Measurements from ENCODE around the gene HHEX.
"Not testable (repeated sequence)": the region's sequence is repeated elsewhere in the genome, so short reads cannot be mapped to it uniquely, and the experiment has no call there.

The HHEX gene

GRCh38 chr10:92689663-92690210, at the start of gene HHEX:
TSS of gene HHEX (plus strand) at chr10:92689955. CDS start at chr10:92689987, 32 bp downstream.
- peak in 1 of 2 donors; percentile 14 for DNase-seq (ENCODE audit: extremely low read depth in 1 of 2, low read depth in 1 of 2)

GRCh38 chr10:92640107-92640506, 49.6 kb upstream of the HHEX start:
- no peak for DNase-seq (ENCODE audit: extremely low read depth in 1 of 2, low read depth in 1 of 2)

GRCh38 chr10:92641492-92641891, 48.3 kb upstream of the HHEX start:
- no peak for DNase-seq (ENCODE audit: extremely low read depth in 1 of 2, low read depth in 1 of 2)

GRCh38 chr10:92644921-92645320, 44.8 kb upstream of the HHEX start:
- no peak for DNase-seq (ENCODE audit: extremely low read depth in 1 of 2, low read depth in 1 of 2)

GRCh38 chr10:92650864-92651263, 38.9 kb upstream of the HHEX start:
- not testable (repeated sequence) for DNase-seq (ENCODE audit: extremely low read depth in 1 of 2, low read depth in 1 of 2)

GRCh38 chr10:92655426-92655825, 34.3 kb upstream of the HHEX start:
- no peak for DNase-seq (ENCODE audit: extremely low read depth in 1 of 2, low read depth in 1 of 2)

- DNase-seq (ENCODE audit: extremely low read depth in 1 of 2, low read depth in 1 of 2): no peak
Measured at GRCh38 chr10:92656266-92656961, 33.3 kb upstream of the HHEX start.

- DNase-seq (ENCODE audit: extremely low read depth in 1 of 2, low read depth in 1 of 2): no peak
Measured at GRCh38 chr10:92657024-92657423, 32.7 kb upstream of the HHEX start.

GRCh38 chr10:92662848-92663247, 26.9 kb upstream of the HHEX start:
- no peak for DNase-seq (ENCODE audit: extremely low read depth in 1 of 2, low read depth in 1 of 2)

- DNase-seq (ENCODE audit: extremely low read depth in 1 of 2, low read depth in 1 of 2): no peak
Measured at GRCh38 chr10:92664322-92664721, 25.4 kb upstream of the HHEX start.

- no peak for DNase-seq (ENCODE audit: extremely low read depth in 1 of 2, low read depth in 1 of 2)
Measured at GRCh38 chr10:92667078-92667477, 22.7 kb upstream of the HHEX start.

GRCh38 chr10:92677708-92678107, 12.0 kb upstream of the HHEX start:
- DNase-seq (ENCODE audit: extremely low read depth in 1 of 2, low read depth in 1 of 2): no peak

GRCh38 chr10:92678206-92678605, 11.5 kb upstream of the HHEX start:
- DNase-seq (ENCODE audit: extremely low read depth in 1 of 2, low read depth in 1 of 2): no peak

- no peak for DNase-seq (ENCODE audit: extremely low read depth in 1 of 2, low read depth in 1 of 2)
Measured at GRCh38 chr10:92681306-92681834, 8.4 kb upstream of the HHEX start.

- DNase-seq (ENCODE audit: extremely low read depth in 1 of 2, low read depth in 1 of 2): no peak
Measured at GRCh38 chr10:92688573-92688926, 1.2 kb upstream of the HHEX start.

GRCh38 chr10:92688927-92689662, 660 bp upstream of the HHEX start:
- peak in 1 of 2 donors; percentile 2 for DNase-seq (ENCODE audit: extremely low read depth in 1 of 2, low read depth in 1 of 2)

- peak; percentile 26 to 45 for DNase-seq (ENCODE audit: extremely low read depth in 1 of 2, low read depth in 1 of 2)
Measured at GRCh38 chr10:92690211-92690914, 608 bp downstream of the HHEX start.

GRCh38 chr10:92690915-92691590, 1.3 kb downstream of the HHEX start:
- DNase-seq (ENCODE audit: extremely low read depth in 1 of 2, low read depth in 1 of 2): no peak

- DNase-seq (ENCODE audit: extremely low read depth in 1 of 2, low read depth in 1 of 2): no peak
Measured at GRCh38 chr10:92691591-92692079, 1.9 kb downstream of the HHEX start.

GRCh38 chr10:92692080-92692671, 2.4 kb downstream of the HHEX start:
- DNase-seq (ENCODE audit: extremely low read depth in 1 of 2, low read depth in 1 of 2): no peak

All from activated CD8-positive, alpha-beta memory T cell treated with anti-CD3 and anti-CD28 coated beads for 1 hour (primary cell).